Uterus (tissue), 4 donors: ENCODE results near the gene CLRN2. TPM values are rescaled to one million over a fixed set of nuclear protein-coding genes. Genes with fewer than 3 reads are reported as not detected.

Source experiments
- DNase-seq, 2 donors: peaks; one replicate each; pipeline ENCODE4 v3.0.0-alpha.2; 2019 to 2020
- H3K27ac ChIP-seq, 2 donors: fragments of 200-600 bp; sonication (generic); 1 replicate in 1 of 2; 2 replicates in 1 of 2; pipeline ENCODE4 v1.5.1; 2016 to 2018
- H3K27me3 ChIP-seq, 2 donors: fragments of 200-600 bp; sonication (generic); one replicate each; pipeline ENCODE4 v1.5.1; 2018 to 2019; ENCODE audit warnings: control low read depth in 1 of 2
- H3K36me3 ChIP-seq, 2 donors: fragments of 200-600 bp; sonication (generic); one replicate each; pipeline ENCODE4 v1.5.1; 2019; ENCODE audit warnings: control low read depth in 1 of 2
- H3K4me1 ChIP-seq, 2 donors: fragments of 200-600 bp; sonication (generic); one replicate each; pipeline ENCODE4 v1.5.1; 2018 to 2019; ENCODE audit warnings: control low read depth in 1 of 2
- H3K4me3 ChIP-seq, 2 donors: fragments of 200-600 bp; sonication (generic); 1 replicate in 1 of 2; 2 replicates in 1 of 2; pipeline ENCODE4 v1.5.1; 2018 to 2019; ENCODE audit warnings: mild to moderate bottlenecking in 1 of 2
- H3K9me3 ChIP-seq, 2 donors: fragments of 200-600 bp; sonication (generic); one replicate each; pipeline ENCODE4 v1.5.1; 2019; ENCODE audit warnings: control low read depth in 1 of 2
- POLR2A ChIP-seq, 2 donors: fragments of 450-650 bp; IDR thresholded peaks; one replicate each; pipeline ENCODE4 v1.6.1; 2016; ENCODE audit warnings: antibody characterized with exemption in 2 of 2, mild to moderate bottlenecking in 1 of 2, moderate library complexity in 1 of 2
- intact Hi-C: fragments of 100-400 bp; cut with DNase I; formaldehyde crosslinking; loops from one replicate; pipeline ENCODE4 v1.15.1; 2023; ENCODE audit warnings: low total_unique reads
- total RNA-seq, 4 donors: library from RNA; depleted of rRNA in 3 of 4; stranded (reverse); fragments of >200 nt in 3 of 4; gene quantifications; one replicate each; pipeline versions ENCODE4 v1.1.0 to v1.2.4, GENCODE V29; 2014 to 2023
- TF ChIP-seq, protein P1 (sequence below), 4 experiments: fragments of 200-600 bp in 2 of 4; fragments of 450-650 bp in 2 of 4; sonication (generic) in 2 of 4; IDR thresholded peaks; one replicate each; pipeline ENCODE4 v1.5.1; 2016 to 2019; ENCODE audit warnings: antibody characterized with exemption in 4 of 4, mild to moderate bottlenecking in 2 of 4, moderate library complexity in 1 of 4
- donor health status: DM: yes; HTN: yes; CAD: no.

The CLRN2 gene
- total RNA-seq, 4 donors from 2014 or later: not detected

DNA sequence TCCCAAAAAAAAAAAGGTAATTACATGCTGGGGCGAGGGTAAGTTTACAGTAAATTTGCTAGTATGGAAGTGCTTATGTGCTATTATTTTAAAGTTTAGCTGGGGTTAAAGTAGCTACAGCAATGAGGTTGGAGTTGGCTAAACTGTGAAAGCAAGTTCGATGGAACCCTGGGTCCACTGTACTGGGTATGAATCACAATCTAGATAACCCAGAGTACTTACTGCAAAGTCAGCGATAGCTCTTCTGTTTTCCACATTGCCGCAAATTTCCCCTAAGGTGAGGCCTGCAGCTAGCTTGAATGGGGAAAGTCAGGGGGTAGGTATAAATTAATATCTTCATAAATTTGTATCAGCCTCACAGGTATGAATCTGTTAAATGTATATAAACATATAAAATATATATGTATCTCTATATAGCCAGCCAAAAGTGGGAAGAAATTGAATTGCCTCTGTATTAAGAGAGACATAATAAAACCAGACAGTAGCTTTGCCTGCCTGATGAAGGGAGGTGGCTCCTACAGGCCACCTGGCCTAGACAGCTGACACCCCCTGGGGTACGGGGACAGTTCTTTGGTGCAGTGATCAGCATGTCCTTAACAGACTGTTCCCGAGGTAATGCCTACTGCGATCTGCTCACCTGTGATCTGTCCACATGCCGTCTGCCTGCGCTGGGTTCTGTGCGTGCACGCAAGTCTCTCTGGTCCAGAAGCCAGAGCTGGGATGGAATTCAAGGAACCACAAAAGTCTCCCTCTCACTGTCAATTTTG lies 30.6 kb downstream of the CLRN2 start:
- Histone ChIP-seq H3K36me3 (no peaks in the 10 kb centered on the region), H3K27me3 (no peaks in the 10 kb centered on the region), H3K27ac (no peak overlapping the region), H3K4me3 (no peak overlapping the region), H3K4me1 (no peaks in the 10 kb centered on the region), H3K9me3 (no peaks in the 10 kb centered on the region)
- intact Hi-C loops: no loop called here
- DNase-seq: no peak
- TF ChIP-seq POLR2A (IDR thresholded peaks at IDR 0.05): no peak
- TF ChIP-seq, protein P1, sequence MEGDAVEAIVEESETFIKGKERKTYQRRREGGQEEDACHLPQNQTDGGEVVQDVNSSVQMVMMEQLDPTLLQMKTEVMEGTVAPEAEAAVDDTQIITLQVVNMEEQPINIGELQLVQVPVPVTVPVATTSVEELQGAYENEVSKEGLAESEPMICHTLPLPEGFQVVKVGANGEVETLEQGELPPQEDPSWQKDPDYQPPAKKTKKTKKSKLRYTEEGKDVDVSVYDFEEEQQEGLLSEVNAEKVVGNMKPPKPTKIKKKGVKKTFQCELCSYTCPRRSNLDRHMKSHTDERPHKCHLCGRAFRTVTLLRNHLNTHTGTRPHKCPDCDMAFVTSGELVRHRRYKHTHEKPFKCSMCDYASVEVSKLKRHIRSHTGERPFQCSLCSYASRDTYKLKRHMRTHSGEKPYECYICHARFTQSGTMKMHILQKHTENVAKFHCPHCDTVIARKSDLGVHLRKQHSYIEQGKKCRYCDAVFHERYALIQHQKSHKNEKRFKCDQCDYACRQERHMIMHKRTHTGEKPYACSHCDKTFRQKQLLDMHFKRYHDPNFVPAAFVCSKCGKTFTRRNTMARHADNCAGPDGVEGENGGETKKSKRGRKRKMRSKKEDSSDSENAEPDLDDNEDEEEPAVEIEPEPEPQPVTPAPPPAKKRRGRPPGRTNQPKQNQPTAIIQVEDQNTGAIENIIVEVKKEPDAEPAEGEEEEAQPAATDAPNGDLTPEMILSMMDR (IDR thresholded peaks at IDR 0.05): no peak

DNA sequence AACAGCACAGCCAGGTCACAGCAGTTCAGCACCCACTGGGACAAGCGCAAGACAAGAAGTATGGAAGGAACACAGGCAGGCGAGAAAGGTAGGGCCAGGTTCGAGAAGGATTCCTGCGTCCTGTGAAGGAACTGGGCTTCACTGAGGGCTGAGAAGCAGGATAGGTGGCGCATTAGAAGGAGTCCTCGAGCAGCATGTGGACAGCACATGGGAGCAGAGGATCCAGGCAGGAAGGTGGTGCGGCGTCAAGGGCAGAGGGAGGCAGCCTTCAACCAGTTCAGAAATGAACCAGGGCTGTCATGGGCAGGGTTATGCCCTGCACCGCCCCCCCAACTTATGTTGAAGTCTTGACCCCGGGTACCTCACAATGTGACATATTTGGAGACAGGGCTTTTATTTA lies 31.3 kb downstream of the CLRN2 start:
- Histone ChIP-seq H3K4me1 (no peaks in the 10 kb centered on the region), H3K36me3 (no peaks in the 10 kb centered on the region), H3K27me3 (no peaks in the 10 kb centered on the region), H3K4me3 (no peak overlapping the region), H3K27ac (no peak overlapping the region), H3K9me3 (no peaks in the 10 kb centered on the region)
- intact Hi-C loops: no loop called here
- TF ChIP-seq, protein P1 (IDR thresholded peaks at IDR 0.05): no peak
- no peak for TF ChIP-seq POLR2A (IDR thresholded peaks at IDR 0.05)
- no peak for DNase-seq

DNA sequence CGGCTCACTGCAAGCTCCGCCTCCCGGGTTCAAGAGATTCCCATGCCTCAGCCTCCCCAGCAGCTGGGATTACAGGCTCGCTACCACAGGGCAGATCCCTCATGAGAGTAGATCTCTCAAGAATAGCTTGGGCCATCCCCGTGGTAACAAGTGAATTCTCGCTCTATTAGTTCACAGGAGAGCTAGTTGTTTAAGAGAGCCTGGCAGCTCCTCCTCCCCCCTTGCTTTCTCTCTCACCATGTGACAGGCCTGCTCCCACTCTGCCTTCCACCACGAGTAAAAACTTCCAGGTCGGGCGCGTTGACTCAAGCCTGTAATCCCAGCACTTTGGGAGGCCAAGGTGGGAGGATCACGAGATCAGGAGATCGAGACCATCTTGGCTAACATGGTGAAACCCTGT lies 31.7 kb downstream of the CLRN2 start:
- H3K27me3 ChIP-seq: no peaks in the 10 kb centered on the region
- intact Hi-C loops: no loop called here
- TF ChIP-seq, protein P1 (IDR thresholded peaks at IDR 0.05): no peak
- no peaks in the 10 kb centered on the region for H3K9me3 ChIP-seq
- H3K36me3 ChIP-seq: no peaks in the 10 kb centered on the region
- H3K27ac ChIP-seq: no peak overlapping the region
- H3K4me1 ChIP-seq: no peaks in the 10 kb centered on the region
- DNase-seq: no peak
- H3K4me3 ChIP-seq: no peak overlapping the region

DNA sequence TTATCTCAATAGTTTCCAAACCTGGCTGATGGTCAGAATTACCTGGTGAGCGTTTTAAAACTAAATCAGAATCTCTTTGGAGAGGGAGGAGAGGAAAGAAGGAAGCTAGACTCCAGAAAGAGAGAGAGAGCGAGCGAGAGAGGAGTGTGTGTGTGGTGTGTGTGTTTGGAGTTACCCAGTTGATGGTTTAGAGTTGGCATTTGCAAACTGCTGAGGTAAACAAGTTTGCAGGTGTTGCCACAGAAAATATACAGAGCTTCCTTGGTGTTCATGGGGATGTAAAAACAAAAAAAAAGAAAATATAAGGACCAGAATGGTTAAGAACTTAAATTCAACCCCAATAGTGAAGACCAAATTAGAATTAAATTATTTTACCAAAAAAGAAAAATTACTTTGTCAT lies 35.6 kb downstream of the CLRN2 start:
- Histone ChIP-seq H3K4me1 (no peaks in the 10 kb centered on the region), H3K9me3 (no peaks in the 10 kb centered on the region), H3K4me3 (no peak overlapping the region), H3K27ac (no peak overlapping the region), H3K27me3 (no peaks in the 10 kb centered on the region), H3K36me3 (no peaks in the 10 kb centered on the region)
- intact Hi-C loops: loop anchor here (10.0 kb wide), 1 partner anchor 84 kb away; no protein-coding TSS in a partner anchor
- no peak for DNase-seq
- no peak for TF ChIP-seq POLR2A (IDR thresholded peaks at IDR 0.05)
- TF ChIP-seq, protein P1 (IDR thresholded peaks at IDR 0.05): no peak

DNA sequence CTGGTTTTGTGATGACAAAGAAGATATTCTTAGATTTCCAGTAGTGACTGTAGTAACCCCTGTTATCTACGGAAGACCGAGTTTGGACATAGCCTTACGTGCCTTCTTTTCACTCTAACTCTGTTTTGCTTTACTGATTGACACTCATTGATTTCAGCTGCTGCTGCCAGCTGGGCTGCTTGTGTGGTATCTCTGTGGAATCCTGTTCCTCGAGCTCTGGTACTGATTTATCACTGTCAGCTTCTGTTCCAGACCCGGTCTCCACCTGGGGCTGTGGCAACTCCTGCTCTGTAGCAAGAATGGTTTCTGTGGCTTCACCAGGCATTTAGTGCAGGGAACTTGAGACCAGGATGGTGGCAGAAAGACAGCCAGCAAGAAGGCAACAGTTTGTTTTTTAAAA lies 37.5 kb downstream of the CLRN2 start:
- no peak for DNase-seq
- Histone ChIP-seq H3K27me3 (no peaks in the 10 kb centered on the region), H3K36me3 (no peaks in the 10 kb centered on the region), H3K27ac (no peak overlapping the region), H3K9me3 (no peaks in the 10 kb centered on the region), H3K4me1 (no peaks in the 10 kb centered on the region), H3K4me3 (no peak overlapping the region)
- intact Hi-C loops: loop anchor here (10.0 kb wide), 1 partner anchor 82 kb away; no protein-coding TSS in a partner anchor
- TF ChIP-seq, protein P1 (IDR thresholded peaks at IDR 0.05): no peak
- TF ChIP-seq POLR2A (IDR thresholded peaks at IDR 0.05): no peak
